OCI-LY3 (cell line): ENCODE measurements around the gene MSH4.

ENCODE experiments used
- EZH2phosphoT487 ChIP-seq: fragments of 200-600 bp; shearing (Covaris generic); IDR thresholded peaks from 2 replicates; pipeline ENCODE4 v1.6.1; 2018; ENCODE audit warnings: antibody characterized with exemption, mixed run types, low read depth
- TF ChIP-seq, protein P1 (sequence below): fragments of 200-600, 300-600 bp; sonication (generic); IDR thresholded peaks from 2 replicates; pipeline ENCODE4 v1.5.1; 2014; ENCODE audit warnings: antibody characterized with exemption, low read length, low read depth

DNA sequence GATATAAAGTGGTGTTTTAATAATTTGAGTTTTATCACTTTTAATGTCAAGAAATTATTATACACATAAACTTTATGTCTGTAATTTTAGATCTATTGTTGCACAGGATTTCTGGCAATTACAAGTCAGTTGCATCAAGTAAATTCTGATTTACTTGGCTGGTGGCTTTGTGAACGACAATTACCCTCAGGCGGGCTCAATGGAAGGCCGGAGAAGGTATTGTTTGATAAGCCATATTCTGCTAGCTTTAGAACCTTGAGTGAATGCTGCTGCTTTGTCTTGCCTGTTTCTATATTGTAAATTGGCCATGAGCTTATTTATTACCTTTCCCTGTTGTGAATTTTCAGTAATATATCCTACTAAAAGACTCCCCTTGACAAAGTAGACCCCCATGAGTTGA lies 4.6 kb upstream of the MSH4 start:
- TF ChIP-seq, protein P1, sequence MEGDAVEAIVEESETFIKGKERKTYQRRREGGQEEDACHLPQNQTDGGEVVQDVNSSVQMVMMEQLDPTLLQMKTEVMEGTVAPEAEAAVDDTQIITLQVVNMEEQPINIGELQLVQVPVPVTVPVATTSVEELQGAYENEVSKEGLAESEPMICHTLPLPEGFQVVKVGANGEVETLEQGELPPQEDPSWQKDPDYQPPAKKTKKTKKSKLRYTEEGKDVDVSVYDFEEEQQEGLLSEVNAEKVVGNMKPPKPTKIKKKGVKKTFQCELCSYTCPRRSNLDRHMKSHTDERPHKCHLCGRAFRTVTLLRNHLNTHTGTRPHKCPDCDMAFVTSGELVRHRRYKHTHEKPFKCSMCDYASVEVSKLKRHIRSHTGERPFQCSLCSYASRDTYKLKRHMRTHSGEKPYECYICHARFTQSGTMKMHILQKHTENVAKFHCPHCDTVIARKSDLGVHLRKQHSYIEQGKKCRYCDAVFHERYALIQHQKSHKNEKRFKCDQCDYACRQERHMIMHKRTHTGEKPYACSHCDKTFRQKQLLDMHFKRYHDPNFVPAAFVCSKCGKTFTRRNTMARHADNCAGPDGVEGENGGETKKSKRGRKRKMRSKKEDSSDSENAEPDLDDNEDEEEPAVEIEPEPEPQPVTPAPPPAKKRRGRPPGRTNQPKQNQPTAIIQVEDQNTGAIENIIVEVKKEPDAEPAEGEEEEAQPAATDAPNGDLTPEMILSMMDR: no peak
- TF ChIP-seq EZH2phosphoT487: no peak
